ENCODE data around the gene GAK.

The GAK gene

DNA sequence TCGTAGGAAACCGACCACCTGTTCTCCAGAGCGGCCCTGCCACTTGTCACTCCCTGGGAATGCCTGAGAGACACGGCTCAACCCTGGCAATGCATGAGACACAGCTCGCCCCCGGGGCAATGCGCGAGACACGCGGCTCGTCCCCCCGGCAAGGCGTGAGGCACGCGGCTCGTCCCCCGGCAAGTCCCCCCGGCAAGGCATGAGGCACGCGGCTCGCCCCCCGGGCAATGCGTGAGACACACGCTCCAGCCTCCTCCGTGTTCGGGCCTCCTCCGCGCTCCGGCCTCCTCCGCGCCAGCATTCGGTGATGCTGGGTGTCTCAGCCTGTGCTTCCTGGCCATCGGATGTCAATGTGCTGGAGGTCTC is 78.7 kb downstream of the GAK start:
- H3K4me1 ChIP-seq (ENCODE audit: control insufficient read depth in 5 of 5, insufficient read depth in 5 of 5, low read length in 5 of 5) = no peaks in the 10 kb centered on the region
- no peaks in the 10 kb centered on the region for H3K27me3 ChIP-seq (ENCODE audit: control insufficient read depth in 5 of 5, insufficient read depth in 4 of 5, low read length in 5 of 5)
- H3K4me3 ChIP-seq (ENCODE audit: low read depth in 1 of 5, low read length in 5 of 5) = no peak overlapping the region
- no peak overlapping the region for H3K27ac ChIP-seq (ENCODE audit: low read depth, low read length)
- no peaks in the 10 kb centered on the region for H3K9me3 ChIP-seq (ENCODE audit: control insufficient read depth in 5 of 5, low read length in 5 of 5)
- H3K36me3 ChIP-seq (ENCODE audit: control insufficient read depth in 5 of 5, insufficient read depth in 5 of 5, low read length in 5 of 5) = peaks cover 0 to 86% (median 63%) of the 10 kb centered on the region in 5 donors
- no peak overlapping the region for H3K9ac ChIP-seq (ENCODE audit: low read length in 5 of 5)

DNA sequence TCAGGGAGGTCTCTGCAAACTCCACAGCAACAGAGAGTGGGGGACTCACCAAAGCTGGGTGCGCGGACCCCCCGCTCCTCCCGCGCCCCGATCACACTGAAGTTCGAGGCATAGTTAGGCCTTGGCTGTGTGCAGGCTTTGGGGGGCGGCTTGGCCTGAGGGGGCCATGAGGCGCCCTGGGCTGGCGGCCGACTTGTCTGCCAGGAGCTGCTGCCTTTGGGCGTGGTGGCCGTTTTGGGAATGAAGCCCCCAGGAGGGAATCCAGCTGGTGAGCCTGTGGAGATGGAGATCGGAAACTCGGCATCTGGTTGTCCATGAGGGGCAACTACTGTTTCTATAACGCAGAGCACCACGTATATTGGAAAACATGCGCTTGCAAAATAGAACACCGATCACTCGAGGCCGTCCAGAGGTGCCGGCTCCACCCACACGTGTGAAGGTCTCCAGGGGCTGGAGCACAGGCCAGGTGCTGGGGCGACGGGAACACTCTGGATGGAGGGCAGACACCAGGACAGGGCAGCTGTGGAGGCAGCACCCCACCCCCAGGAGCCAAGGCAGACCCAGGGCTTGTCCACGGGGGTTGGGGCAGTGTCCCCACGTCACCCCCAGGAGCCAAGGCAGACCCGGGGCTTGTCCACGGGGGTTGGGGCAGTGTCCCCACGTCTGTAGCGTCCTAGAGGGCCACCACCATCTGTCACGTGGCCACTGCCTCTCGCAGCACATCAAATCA is 80.2 kb downstream of the GAK start:
- Histone ChIP-seq H3K9ac (ENCODE audit: low read length in 5 of 5) (no peak overlapping the region), H3K27me3 (ENCODE audit: control insufficient read depth in 5 of 5, insufficient read depth in 4 of 5, low read length in 5 of 5) (no peaks in the 10 kb centered on the region), H3K4me3 (ENCODE audit: low read depth in 1 of 5, low read length in 5 of 5) (no peak overlapping the region), H3K27ac (ENCODE audit: low read depth, low read length) (no peak overlapping the region), H3K36me3 (ENCODE audit: control insufficient read depth in 5 of 5, insufficient read depth in 5 of 5, low read length in 5 of 5) (peaks cover 0 to 82% (median 59%) of the 10 kb centered on the region in 5 donors), H3K9me3 (ENCODE audit: control insufficient read depth in 5 of 5, low read length in 5 of 5) (no peaks in the 10 kb centered on the region), H3K4me1 (ENCODE audit: control insufficient read depth in 5 of 5, insufficient read depth in 5 of 5, low read length in 5 of 5) (peaks cover 0 to 2% (median 0%) of the 10 kb centered on the region in 5 donors)

DNA sequence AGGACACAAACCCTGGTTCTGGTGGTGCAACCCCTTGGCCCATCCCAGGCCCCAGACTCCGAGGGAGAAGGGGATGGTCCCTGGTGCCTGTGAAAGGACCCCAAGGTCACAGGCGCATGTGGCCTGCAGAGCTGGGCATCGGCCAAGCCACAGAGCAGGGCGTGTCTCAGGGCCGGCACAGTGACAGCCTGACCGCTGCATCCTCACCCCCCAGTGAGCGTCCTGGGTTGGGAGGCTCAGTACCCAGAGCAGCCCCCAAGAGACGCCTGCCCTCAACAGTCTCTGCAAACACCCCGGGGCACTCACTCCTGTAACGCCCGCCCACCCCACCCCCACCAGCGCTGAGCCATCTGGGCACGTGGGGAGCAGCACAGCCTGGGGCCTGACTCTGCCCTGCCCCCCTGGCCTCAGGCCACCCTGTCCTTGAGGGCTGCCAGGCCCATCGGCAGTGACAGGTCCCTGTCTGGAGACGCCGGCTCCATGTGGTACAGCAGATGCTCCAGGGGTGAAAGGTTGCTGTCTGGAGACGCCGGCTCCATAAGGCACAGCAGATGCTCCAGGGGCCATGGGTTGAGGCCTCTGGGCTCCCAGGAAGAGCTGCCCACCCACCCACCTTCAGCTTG is 81.7 kb downstream of the GAK start:
- Histone ChIP-seq H3K4me3 (ENCODE audit: low read depth in 1 of 5, low read length in 5 of 5) (no peak overlapping the region), H3K27ac (ENCODE audit: low read depth, low read length) (no peak overlapping the region), H3K27me3 (ENCODE audit: control insufficient read depth in 5 of 5, insufficient read depth in 4 of 5, low read length in 5 of 5) (no peaks in the 10 kb centered on the region), H3K9ac (ENCODE audit: low read length in 5 of 5) (no peak overlapping the region), H3K4me1 (ENCODE audit: control insufficient read depth in 5 of 5, insufficient read depth in 5 of 5, low read length in 5 of 5) (peaks cover 0 to 6% (median 3%) of the 10 kb centered on the region in 5 donors), H3K9me3 (ENCODE audit: control insufficient read depth in 5 of 5, low read length in 5 of 5) (no peaks in the 10 kb centered on the region), H3K36me3 (ENCODE audit: control insufficient read depth in 5 of 5, insufficient read depth in 5 of 5, low read length in 5 of 5) (peaks cover 0 to 71% (median 51%) of the 10 kb centered on the region in 5 donors)

DNA sequence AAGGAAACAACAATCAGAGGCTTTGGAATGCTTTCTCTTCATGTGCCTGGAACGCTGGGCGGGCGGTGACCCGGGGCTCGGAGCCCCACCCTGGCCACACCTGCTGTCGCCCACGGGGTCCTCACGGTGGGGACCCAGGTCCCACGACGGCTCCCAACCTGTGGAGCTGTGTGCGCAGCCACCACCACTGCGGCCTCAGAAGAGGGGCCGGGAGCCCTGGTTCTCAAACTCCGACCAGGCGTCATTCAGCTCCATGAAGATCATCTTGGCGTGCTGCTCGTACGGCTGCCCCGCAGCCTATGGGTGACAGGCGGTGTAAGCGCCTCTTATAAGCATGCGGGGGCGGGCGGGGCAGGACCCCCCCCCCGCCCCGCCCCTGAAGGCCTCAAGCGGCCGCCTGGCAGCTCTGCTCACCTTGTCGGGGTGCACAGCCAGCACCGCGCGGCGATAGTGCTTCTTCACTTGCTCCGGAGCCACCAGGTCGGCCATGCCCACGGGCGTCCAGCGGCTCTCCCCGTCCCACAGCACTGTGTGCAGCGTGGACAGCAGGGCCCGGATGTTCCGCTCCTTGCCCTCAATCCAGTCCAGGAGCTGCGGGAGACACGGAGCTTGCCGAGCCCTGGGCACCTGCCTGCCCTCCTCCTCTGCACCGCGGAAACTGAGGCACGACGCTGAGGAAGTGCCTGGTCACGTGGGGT is 82.5 kb downstream of the GAK start:
- peaks cover 0 to 10% (median 3%) of the 10 kb centered on the region in 5 donors for H3K4me1 ChIP-seq (ENCODE audit: control insufficient read depth in 5 of 5, insufficient read depth in 5 of 5, low read length in 5 of 5)
- peaks cover 0 to 66% (median 47%) of the 10 kb centered on the region in 5 donors for H3K36me3 ChIP-seq (ENCODE audit: control insufficient read depth in 5 of 5, insufficient read depth in 5 of 5, low read length in 5 of 5)
- H3K27ac ChIP-seq (ENCODE audit: low read depth, low read length) = no peak overlapping the region
- H3K9me3 ChIP-seq (ENCODE audit: control insufficient read depth in 5 of 5, low read length in 5 of 5) = no peaks in the 10 kb centered on the region
- no peaks in the 10 kb centered on the region for H3K27me3 ChIP-seq (ENCODE audit: control insufficient read depth in 5 of 5, insufficient read depth in 4 of 5, low read length in 5 of 5)
- H3K9ac ChIP-seq (ENCODE audit: low read length in 5 of 5) = no peak overlapping the region
- H3K4me3 ChIP-seq (ENCODE audit: low read depth in 1 of 5, low read length in 5 of 5) = no peak overlapping the region

DNA sequence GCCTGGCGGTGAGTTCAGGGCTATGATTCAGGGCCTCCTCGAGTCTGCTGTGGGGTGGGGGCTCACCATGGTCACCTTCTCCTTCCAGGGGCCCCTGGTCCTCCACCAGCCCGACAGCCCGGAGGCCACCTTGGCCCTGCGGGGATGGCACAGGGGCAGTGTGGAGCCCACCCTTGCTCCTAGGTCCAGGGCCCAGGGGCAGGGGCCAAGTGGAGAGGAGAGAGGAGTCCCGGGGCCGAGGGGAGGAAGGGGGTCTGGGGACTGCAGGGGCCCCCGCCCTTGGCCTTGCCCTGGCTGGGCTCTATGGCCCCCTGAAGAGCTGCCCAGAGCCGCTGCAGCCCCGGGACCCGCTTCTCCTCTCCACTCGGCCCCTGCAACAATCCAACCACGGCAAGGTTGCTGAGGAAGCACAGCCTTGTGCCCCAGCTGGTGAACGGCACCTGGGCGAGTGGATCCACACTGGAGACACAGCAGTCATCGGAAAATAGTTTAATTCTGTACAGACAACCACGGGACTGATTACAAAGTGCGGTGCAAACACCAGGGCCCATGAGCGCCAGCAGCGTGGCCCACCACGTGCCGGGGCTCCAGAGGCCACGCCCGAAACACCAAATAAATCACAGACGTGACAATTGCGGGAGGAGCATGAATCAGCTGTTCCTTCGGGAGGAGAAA is 83.2 kb downstream of the GAK start:
- Histone ChIP-seq H3K4me3 (ENCODE audit: low read depth in 1 of 5, low read length in 5 of 5) (no peak overlapping the region), H3K27ac (ENCODE audit: low read depth, low read length) (no peak overlapping the region), H3K9me3 (ENCODE audit: control insufficient read depth in 5 of 5, low read length in 5 of 5) (no peaks in the 10 kb centered on the region), H3K36me3 (ENCODE audit: control insufficient read depth in 5 of 5, insufficient read depth in 5 of 5, low read length in 5 of 5) (peaks cover 0 to 61% (median 44%) of the 10 kb centered on the region in 5 donors), H3K4me1 (ENCODE audit: control insufficient read depth in 5 of 5, insufficient read depth in 5 of 5, low read length in 5 of 5) (peaks cover 0 to 10% (median 3%) of the 10 kb centered on the region in 5 donors), H3K9ac (ENCODE audit: low read length in 5 of 5) (no peak overlapping the region), H3K27me3 (ENCODE audit: control insufficient read depth in 5 of 5, insufficient read depth in 4 of 5, low read length in 5 of 5) (no peaks in the 10 kb centered on the region)

DNA sequence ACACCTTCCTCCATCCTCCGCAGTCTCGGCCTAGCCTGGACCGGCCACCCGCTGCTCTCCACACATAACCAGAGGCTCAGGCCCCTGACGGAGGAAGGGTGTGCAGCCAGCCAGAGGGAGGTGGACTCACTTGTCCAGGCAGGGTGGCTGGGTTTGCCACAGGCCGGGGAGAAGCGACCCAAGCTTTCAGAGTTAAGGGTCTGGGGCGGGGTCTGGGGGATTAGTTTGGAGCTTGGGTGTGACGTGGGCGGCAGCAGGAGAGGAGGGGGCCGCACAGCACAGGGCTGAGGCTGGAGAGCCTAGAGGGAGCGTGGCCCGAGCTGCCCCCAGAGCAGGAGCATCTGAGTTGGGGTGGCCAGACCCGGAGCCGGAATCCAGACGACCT is 83.8 kb downstream of the GAK start:
- Histone ChIP-seq H3K27me3 (ENCODE audit: control insufficient read depth in 5 of 5, insufficient read depth in 4 of 5, low read length in 5 of 5) (no peaks in the 10 kb centered on the region), H3K36me3 (ENCODE audit: control insufficient read depth in 5 of 5, insufficient read depth in 5 of 5, low read length in 5 of 5) (peaks cover 0 to 58% (median 42%) of the 10 kb centered on the region in 5 donors), H3K9me3 (ENCODE audit: control insufficient read depth in 5 of 5, low read length in 5 of 5) (no peaks in the 10 kb centered on the region)

DNA sequence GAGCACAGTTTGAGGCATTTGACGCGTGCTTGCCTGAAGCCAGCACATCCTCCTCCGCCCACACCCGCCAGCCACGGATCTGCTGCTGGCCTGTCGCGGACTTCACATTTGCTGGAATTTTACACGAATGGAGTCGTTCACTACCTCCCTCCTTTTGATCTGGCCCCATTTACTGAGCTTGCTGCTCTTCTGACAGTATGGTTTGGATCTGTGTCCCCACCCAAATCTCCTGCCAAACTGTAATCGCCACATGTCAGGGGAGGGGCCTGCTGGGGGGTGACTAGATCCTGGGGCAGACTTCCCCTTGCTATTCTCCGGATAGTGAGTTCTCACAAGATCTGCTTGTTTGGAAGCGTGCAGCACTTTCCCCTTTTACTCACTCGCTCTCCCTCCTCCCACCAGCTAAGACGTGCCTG is 86.3 kb downstream of the GAK start:
- no peaks in the 10 kb centered on the region for H3K27me3 ChIP-seq (ENCODE audit: control insufficient read depth in 5 of 5, insufficient read depth in 4 of 5, low read length in 5 of 5)
- H3K9me3 ChIP-seq (ENCODE audit: control insufficient read depth in 5 of 5, low read length in 5 of 5) = no peaks in the 10 kb centered on the region
- peaks cover 0 to 36% (median 26%) of the 10 kb centered on the region in 5 donors for H3K36me3 ChIP-seq (ENCODE audit: control insufficient read depth in 5 of 5, insufficient read depth in 5 of 5, low read length in 5 of 5)
- peaks cover 0 to 10% (median 3%) of the 10 kb centered on the region in 5 donors for H3K4me1 ChIP-seq (ENCODE audit: control insufficient read depth in 5 of 5, insufficient read depth in 5 of 5, low read length in 5 of 5)
- H3K4me3 ChIP-seq (ENCODE audit: low read depth in 1 of 5, low read length in 5 of 5) = no peak overlapping the region
- no peak overlapping the region for H3K9ac ChIP-seq (ENCODE audit: low read length in 5 of 5)
- H3K27ac ChIP-seq (ENCODE audit: low read depth, low read length) = no peak overlapping the region

More for the DNA sequence above, 83.8 kb downstream of the GAK start:
- H3K27ac ChIP-seq (ENCODE audit: low read depth, low read length) = no peak overlapping the region
- H3K4me1 ChIP-seq (ENCODE audit: control insufficient read depth in 5 of 5, insufficient read depth in 5 of 5, low read length in 5 of 5) = peaks cover 0 to 10% (median 3%) of the 10 kb centered on the region in 5 donors
- H3K4me3 ChIP-seq (ENCODE audit: low read depth in 1 of 5, low read length in 5 of 5) = no peak overlapping the region
- no peak overlapping the region for H3K9ac ChIP-seq (ENCODE audit: low read length in 5 of 5)

DNA sequence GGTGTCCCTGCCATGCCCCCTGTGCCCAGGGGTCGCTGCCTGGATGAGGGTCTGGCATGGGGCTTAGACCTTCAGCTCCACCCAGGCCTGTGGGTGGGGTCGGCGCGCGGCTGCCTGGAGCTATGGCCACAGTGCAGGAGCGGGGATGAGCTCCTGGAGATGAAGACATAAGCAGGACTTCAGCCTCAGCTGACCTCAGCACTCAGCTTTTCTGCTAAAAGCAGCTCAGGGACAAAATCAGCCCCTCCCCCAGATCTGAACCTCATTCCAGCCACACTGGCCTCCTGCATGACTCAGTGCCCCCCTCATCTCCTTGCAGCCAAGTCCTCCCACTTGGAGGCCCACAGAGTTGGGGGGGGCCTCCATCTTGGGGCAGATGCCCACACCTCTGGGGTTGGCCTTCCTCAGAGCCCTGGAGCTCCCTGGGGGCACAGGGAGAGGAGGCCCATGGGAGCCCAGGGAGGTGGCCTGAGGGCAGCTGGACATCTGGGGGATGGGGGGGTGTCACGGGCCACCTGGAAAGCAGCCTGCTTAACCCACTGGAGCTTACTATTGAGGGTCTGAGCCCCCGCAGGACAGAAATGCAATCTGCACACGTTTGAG is 86.8 kb downstream of the GAK start:
- Histone ChIP-seq H3K9ac (ENCODE audit: low read length in 5 of 5) (no peak overlapping the region), H3K4me1 (ENCODE audit: control insufficient read depth in 5 of 5, insufficient read depth in 5 of 5, low read length in 5 of 5) (peaks cover 0 to 10% (median 3%) of the 10 kb centered on the region in 5 donors), H3K27me3 (ENCODE audit: control insufficient read depth in 5 of 5, insufficient read depth in 4 of 5, low read length in 5 of 5) (no peaks in the 10 kb centered on the region), H3K4me3 (ENCODE audit: low read depth in 1 of 5, low read length in 5 of 5) (no peak overlapping the region), H3K9me3 (ENCODE audit: control insufficient read depth in 5 of 5, low read length in 5 of 5) (no peaks in the 10 kb centered on the region), H3K27ac (ENCODE audit: low read depth, low read length) (no peak overlapping the region), H3K36me3 (ENCODE audit: control insufficient read depth in 5 of 5, insufficient read depth in 5 of 5, low read length in 5 of 5) (peaks cover 0 to 31% (median 22%) of the 10 kb centered on the region in 5 donors)

DNA sequence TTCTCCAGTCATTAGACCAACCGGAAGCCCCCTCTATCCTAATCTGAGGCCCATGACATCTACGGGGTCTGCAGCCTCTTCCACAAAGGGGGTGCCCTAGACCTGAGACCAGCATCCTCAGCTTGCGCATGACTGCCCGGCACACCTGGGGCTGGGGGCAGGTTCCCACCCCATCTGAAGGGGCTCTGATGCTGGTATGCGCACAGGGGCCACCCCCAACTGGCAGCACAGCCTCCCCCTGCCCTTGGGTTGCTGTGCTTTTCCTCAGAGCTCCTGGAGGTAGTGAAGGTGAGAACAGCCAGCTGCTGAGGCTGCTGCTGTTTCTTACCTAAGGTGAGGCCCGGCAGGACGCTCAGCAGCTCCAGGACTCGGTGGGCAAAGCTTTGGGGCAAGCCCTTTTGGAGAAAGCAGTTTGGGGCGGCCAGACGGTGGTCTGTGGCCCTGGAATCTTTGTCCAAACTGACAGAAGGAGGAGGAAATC is 87.3 kb downstream of the GAK start:
- H3K27ac ChIP-seq (ENCODE audit: low read depth, low read length) = no peak overlapping the region
- no peak overlapping the region for H3K9ac ChIP-seq (ENCODE audit: low read length in 5 of 5)
- H3K4me1 ChIP-seq (ENCODE audit: control insufficient read depth in 5 of 5, insufficient read depth in 5 of 5, low read length in 5 of 5) = peaks cover 0 to 10% (median 3%) of the 10 kb centered on the region in 5 donors
- no peak overlapping the region for H3K4me3 ChIP-seq (ENCODE audit: low read depth in 1 of 5, low read length in 5 of 5)
- peaks cover 0 to 26% (median 17%) of the 10 kb centered on the region in 5 donors for H3K36me3 ChIP-seq (ENCODE audit: control insufficient read depth in 5 of 5, insufficient read depth in 5 of 5, low read length in 5 of 5)
- H3K9me3 ChIP-seq (ENCODE audit: control insufficient read depth in 5 of 5, low read length in 5 of 5) = no peaks in the 10 kb centered on the region
- H3K27me3 ChIP-seq (ENCODE audit: control insufficient read depth in 5 of 5, insufficient read depth in 4 of 5, low read length in 5 of 5) = no peaks in the 10 kb centered on the region

Measured in subcutaneous abdominal adipose tissue (tissue), 5 donors.